Measurements from ENCODE around the gene OR11A1. TPM values are rescaled to one million over a fixed set of nuclear protein-coding genes. Genes with fewer than 3 reads are reported as not detected.

Gene OR11A1
- total and polyA plus RNA-seq, 2 donors (not counting 3 experiments of a cell fraction or from before 2014, with no cell fraction given), result not detected

DNA sequence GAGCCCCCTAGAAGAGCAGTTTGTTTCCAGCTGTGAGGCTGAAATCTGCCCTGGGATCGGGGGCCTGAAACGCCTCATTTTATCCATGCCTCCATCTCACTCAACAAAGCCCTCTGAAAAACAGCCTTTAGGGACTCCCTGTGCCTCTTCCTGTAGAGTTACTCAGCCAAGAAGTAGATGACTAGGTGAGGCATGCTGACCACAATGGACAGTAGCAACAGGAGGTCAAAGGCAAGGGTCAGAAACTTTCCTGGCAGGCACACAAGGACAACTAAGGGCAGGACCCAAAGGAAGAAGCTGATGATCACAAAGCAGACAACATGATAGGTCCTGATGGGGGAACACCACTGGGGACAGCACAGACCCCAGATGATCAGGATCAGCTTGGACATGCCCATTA lies 18.1 kb upstream of the OR11A1 start:
- no peaks in the 10 kb centered on the region for H3K4me1 ChIP-seq (ENCODE audit: control insufficient read depth, extremely low read depth, insufficient read depth, low read length)
- no peaks in the 10 kb centered on the region for H4K20me1 ChIP-seq (replicated peaks; ENCODE audit: control insufficient read depth, extremely low read depth, insufficient read depth, low read length)
- H2AFZ ChIP-seq (ENCODE audit: low read depth, low read length), result no peak overlapping the region
- H3K79me2 ChIP-seq (ENCODE audit: control insufficient read depth, insufficient read depth, low read length), result no peaks in the 10 kb centered on the region
- ChIA-PET POLR2A (no interaction called here), CTCF (no interaction called here)
- H3K9me3 ChIP-seq (replicated peaks; ENCODE audit: control insufficient read depth, insufficient read depth, low read length), result no peaks in the 10 kb centered on the region
- no peak for FAIRE-seq
- TF ChIP-seq FOS (IDR thresholded peaks at IDR 0.05; ENCODE audit: borderline replicate concordance, insufficient read depth, low read length), result peak; percentile 15
- TF ChIP-seq JUN (IDR thresholded peaks at IDR 0.05; ENCODE audit: borderline replicate concordance, insufficient read depth, insufficient read length, low read depth), result no peak
- intact Hi-C loops (cut with micrococcal nuclease), result no loop called here
- no peaks in the 10 kb centered on the region for H3K36me3 ChIP-seq (ENCODE audit: control insufficient read depth in 2 of 2, extremely low read depth in 1 of 2, insufficient read depth in 2 of 2, low read length in 2 of 2)
- H3K4me2 ChIP-seq (ENCODE audit: insufficient read depth, low read length), result no peak overlapping the region
- H3K27ac ChIP-seq (ENCODE audit: insufficient read depth, low read depth, low read length), result no peak overlapping the region
- no TSS peak for BruUV-seq (replicated peaks)
- dilution Hi-C loops (cut with MboI; ENCODE audit: extremely low pct_ligation_motif_present, low sequenced_read_pairs), result no loop called here
- no peak for DNase-seq (ENCODE audit: low read depth, low spot score)
- no peaks in the 10 kb centered on the region for H3K9me1 ChIP-seq (replicated peaks; ENCODE audit: control insufficient read depth, extremely low read depth, insufficient read depth, low read length)
- H3K4me3 ChIP-seq (replicated peaks in 1 of 3; ENCODE audit: insufficient read depth in 1 of 3, low read depth in 1 of 3, low read length in 3 of 3), result no peak overlapping the region
- H3K27me3 ChIP-seq (ENCODE audit: control insufficient read depth in 2 of 2, insufficient read depth in 2 of 2, low read length in 2 of 2), result no peaks in the 10 kb centered on the region
- H3K9ac ChIP-seq (replicated peaks; ENCODE audit: extremely low read depth, insufficient read depth, low read length), result no peak overlapping the region

DNA sequence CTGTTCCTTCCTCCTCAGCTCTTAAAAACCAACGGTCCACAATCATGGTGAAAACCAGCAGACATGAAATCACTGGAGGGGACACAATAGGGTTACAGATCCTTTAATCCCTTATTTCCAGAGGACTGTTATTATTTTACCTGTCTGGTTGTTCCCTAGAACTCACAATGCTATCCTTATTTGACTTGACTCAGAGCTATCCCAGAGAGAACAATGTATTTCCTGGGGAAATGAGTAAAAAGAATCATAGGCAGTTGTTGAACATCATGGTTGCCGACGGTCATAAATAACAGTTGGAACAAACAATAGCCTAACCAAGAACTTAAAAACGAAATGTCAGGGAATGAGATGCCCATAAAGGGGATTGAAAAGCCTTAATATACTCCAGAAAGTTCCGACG lies 9.4 kb upstream of the OR11A1 start:
- no peaks in the 10 kb centered on the region for H3K79me2 ChIP-seq (ENCODE audit: control insufficient read depth, insufficient read depth, low read length)
- POLR2A ChIA-PET, result no interaction called here
- dilution Hi-C loops (cut with MboI; ENCODE audit: extremely low pct_ligation_motif_present, low sequenced_read_pairs) (no loop called here), intact Hi-C loops (cut with micrococcal nuclease) (no loop called here)
- BruUV-seq (replicated peaks), result no TSS peak
- CTCF ChIA-PET, result no interaction called here
- H2AFZ ChIP-seq (ENCODE audit: low read depth, low read length), result no peak overlapping the region
- H3K4me1 ChIP-seq (ENCODE audit: control insufficient read depth, extremely low read depth, insufficient read depth, low read length), result no peaks in the 10 kb centered on the region
- H3K4me2 ChIP-seq (ENCODE audit: insufficient read depth, low read length), result no peak overlapping the region
- no peaks in the 10 kb centered on the region for H4K20me1 ChIP-seq (replicated peaks; ENCODE audit: control insufficient read depth, extremely low read depth, insufficient read depth, low read length)
- TF ChIP-seq GATA2 (IDR thresholded peaks at IDR 0.05; ENCODE audit: insufficient read depth, insufficient read length, low read depth, low read length), result peak; percentile 22
- peak; percentile 52 for TF ChIP-seq FOS (IDR thresholded peaks at IDR 0.05; ENCODE audit: borderline replicate concordance, insufficient read depth, low read length)
- TF ChIP-seq, protein P1, sequence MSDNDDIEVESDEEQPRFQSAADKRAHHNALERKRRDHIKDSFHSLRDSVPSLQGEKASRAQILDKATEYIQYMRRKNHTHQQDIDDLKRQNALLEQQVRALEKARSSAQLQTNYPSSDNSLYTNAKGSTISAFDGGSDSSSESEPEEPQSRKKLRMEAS (IDR thresholded peaks at IDR 0.05; ENCODE audit: insufficient read depth, insufficient read length), result no peak
- TF ChIP-seq JUN (IDR thresholded peaks at IDR 0.05; ENCODE audit: borderline replicate concordance, insufficient read depth, insufficient read length, low read depth), result no peak
- TF ChIP-seq EZH2 (IDR thresholded peaks at IDR 0.05; ENCODE audit: borderline replicate concordance, low read depth, low read length, severe bottlenecking), result no peak
- no peak for TF ChIP-seq POLR2AphosphoS5 (IDR thresholded peaks at IDR 0.05; ENCODE audit: insufficient read depth, low read depth, low read length)
- TF ChIP-seq MYC (IDR thresholded peaks at IDR 0.05; ENCODE audit: low read depth, low read length), result no peak
- no peak for TF ChIP-seq POLR2A (IDR thresholded peaks at IDR 0.05; ENCODE audit: low read depth, low read length)
- H3K27me3 ChIP-seq (ENCODE audit: control insufficient read depth in 2 of 2, insufficient read depth in 2 of 2, low read length in 2 of 2), result no peaks in the 10 kb centered on the region
- H3K27ac ChIP-seq (ENCODE audit: insufficient read depth, low read depth, low read length), result no peak overlapping the region
- H3K9me3 ChIP-seq (replicated peaks; ENCODE audit: control insufficient read depth, insufficient read depth, low read length), result no peaks in the 10 kb centered on the region
- H3K9ac ChIP-seq (replicated peaks; ENCODE audit: extremely low read depth, insufficient read depth, low read length), result no peak overlapping the region
- FAIRE-seq (peak; percentile 26), DNase-seq (ENCODE audit: low read depth, low spot score) (peak; percentile 20)
- H3K4me3 ChIP-seq (replicated peaks in 1 of 3; ENCODE audit: insufficient read depth in 1 of 3, low read depth in 1 of 3, low read length in 3 of 3), result no peak overlapping the region
- H3K36me3 ChIP-seq (ENCODE audit: control insufficient read depth in 2 of 2, extremely low read depth in 1 of 2, insufficient read depth in 2 of 2, low read length in 2 of 2), result no peaks in the 10 kb centered on the region
- no peaks in the 10 kb centered on the region for H3K9me1 ChIP-seq (replicated peaks; ENCODE audit: control insufficient read depth, extremely low read depth, insufficient read depth, low read length)

Data from endothelial cell of umbilical vein (primary cell).